GM21390 (cell line): Measurements from ENCODE around the gene CBL.
A peak's percentile ranks its signal among the peaks of the same experiment; 100 is the strongest.

Source experiments
- ATAC-seq: cut with Tn5 transposase; IDR thresholded peaks from one replicate; pipeline ENCODE4 v1.9.1; 2021; ENCODE audit not compliant: unreplicated experiment

Gene CBL

DNA sequence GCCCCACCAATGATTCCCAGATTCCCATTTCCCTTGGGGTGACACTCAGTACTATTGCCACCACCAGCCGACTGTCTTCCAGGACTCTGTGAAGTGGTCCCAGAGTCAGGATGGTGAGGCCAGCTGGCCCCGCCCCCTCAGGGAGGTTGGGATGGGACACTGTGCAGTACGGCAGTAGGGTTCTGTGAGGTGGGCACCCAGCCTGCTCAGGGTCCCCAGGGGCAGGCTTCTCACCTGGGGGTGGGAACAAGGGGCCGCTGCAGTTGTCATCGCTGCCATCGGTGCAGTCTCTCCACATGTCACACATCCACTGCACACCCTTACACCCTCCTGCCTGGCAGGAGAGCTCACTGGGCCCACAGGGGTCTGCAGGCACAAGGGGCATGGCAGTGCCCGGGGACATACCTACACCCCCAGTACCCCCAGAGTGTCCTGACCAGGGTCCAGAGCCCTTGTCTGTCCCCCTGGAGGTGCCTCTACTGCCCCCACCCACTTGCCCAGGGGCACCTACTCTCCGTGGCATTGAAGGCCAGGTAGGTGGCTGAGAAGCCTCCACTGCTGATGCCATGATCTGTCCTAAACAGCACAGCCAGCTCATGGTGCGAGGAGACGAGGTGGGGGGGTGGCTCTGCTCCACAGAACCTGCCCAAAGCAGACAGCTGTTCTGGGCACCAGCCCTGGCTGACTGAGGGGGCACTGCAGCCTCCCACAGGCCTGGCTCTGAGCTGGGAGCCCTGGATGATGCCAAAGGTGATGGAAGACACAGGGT lies 136.4 kb downstream of the CBL start:
- ATAC-seq: no peak

DNA sequence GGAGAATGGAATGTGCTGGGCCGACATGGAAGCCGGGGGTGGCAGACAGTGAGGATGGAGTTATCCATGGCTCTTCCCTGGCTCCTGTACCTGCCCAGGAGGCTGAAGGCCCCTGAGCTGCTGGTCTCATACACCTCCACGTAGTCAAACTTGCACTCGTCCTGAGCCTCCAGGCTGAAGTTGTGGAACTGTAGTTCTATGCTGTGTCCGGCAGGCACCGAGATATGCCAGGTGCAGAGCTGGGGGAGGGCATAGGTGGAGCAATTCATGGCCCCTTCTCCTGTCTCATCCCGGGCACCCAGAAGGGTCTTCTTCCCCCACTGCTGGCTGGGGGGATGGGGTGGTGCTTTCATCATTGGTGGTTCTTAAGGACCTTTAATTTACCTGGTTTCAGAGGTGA lies 137.6 kb downstream of the CBL start:
- ATAC-seq: no peak

DNA sequence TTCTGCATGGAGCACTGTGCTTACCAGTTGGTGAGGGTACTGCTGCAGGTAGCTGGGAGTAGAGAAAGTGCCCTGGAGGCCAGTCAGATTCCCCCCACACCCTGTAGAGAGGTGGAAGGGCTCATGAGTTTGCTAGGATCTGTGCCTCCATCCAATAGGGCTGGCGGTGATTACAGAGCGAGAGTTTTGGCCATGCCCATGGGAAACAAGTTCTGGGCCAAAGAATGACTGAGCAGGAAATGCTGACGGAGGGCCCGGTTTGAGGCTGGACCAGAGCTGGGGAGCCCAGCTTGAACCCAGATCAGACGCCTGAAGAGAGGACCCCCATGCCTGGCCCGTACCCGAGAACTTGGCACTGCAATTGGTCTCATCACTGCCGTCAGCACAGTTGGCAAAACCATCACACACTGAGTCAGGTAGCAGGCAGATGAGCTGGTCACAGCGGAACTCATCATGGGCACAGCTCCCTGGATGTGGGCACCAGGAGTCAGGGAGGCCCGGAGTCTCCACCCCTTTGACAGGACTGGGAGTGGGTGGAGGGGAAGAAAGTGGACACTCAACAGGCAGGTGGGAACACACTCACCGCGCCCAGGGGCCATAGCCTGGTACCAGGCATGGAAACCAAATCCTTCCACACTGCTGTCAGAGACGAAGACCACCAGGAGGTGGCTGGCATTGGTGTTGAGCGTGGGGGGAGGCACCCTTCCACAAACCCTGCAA lies 138.3 kb downstream of the CBL start:
- ATAC-seq: no peak

DNA sequence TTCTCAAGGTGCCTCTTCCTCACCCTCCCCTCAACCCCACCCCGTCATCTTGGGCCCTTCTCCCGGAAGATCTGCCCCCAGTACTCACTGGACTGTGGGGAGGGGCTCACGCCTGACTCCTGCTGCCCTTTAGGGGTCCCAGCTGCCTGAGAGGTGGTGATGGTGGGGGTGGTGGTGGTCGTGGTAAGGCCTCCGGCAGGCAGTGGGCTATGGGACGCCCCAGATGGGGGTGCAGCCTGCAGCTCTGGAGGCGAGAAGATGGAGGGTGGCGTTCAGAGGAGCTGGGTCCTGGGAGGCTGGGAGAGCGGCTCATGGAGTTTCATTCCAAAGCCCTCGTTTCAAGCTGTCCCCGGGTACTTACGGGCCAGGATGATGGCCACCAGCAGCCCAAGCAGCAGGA lies 139.5 kb downstream of the CBL start:
- ATAC-seq: no peak

DNA sequence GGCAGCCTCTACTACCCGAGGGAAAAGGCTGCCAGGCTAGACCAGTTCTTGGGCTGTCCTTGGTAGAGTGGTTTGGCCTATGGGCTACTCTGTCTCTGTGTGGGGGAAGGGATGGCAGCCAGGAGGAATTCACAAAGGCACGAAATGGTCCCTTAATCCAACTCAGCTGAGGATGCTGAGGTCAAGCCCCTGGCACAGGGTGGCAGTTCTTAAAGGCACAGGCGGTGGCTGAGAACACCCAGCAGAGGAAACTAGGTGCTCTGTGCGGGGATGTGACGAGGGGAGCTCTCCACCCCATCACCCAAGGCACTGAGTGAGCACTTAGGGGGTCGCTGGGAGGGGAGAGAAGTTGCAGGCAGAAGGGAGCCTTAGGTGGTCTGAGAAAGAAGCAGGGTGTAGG lies 140.5 kb downstream of the CBL start, which contains the start of gene MFRP:
Gene MFRP (minus strand): TSS at position 101 of the 400 bp plus-strand sequence. CDS start 192 bp downstream, outside the sequence.
- no peak for ATAC-seq

DNA sequence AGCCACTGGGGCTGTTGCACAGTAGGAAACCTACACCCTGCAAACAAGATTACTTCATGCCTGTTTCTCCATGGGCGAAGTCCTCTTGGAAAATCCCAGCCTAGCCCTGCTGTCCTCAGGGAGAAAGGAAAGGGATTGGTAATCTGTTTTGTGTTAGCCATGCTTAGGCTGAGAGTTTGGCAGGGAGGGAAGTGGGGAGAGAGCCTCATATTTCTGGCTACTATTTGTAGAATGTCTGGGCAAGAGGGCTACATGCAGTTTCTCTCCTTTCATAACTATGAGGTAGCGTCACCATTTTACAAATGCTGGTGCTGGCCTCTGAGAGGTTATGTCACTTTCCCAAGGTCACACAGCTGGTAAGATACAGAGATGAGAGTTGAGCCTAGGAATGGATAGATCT lies 141.1 kb downstream of the CBL start:
- no peak for ATAC-seq

DNA sequence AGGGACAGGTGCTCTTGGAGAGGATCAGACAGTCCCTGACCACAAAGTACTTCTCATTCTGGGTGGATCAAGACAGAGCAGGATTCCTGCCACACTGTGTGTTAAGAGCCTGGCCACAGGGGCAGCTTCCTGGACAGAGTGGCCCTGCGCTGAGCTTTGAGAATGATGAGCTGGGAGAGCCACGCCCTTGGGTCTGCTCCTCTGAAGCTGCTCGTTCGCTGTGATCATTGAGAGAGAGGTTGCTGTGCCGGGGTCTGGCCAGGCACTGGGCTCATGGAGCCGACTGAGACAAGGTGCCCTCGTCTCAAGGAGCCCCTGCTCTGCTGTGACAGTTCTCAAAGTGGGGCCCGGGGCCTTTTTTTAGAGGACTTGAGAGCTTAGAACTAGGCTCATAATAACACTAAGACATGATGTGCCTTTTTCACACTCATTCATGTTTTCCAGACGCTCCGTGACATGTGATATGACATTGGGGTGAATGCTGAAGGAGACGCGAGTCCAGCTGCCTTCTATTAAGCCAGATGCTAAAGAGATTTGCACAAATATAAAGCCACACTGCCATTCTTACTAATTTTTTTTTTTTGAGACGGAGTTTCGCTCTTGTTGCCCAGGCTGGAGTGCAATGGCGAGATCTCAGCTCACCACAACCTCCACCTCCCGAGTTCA lies 141.9 kb downstream of the CBL start:
- ATAC-seq: no peak

- ATAC-seq: no peak
Measured at GRCh38 chr11:119350302-119350701, 144.2 kb downstream of the CBL start.

DNA sequence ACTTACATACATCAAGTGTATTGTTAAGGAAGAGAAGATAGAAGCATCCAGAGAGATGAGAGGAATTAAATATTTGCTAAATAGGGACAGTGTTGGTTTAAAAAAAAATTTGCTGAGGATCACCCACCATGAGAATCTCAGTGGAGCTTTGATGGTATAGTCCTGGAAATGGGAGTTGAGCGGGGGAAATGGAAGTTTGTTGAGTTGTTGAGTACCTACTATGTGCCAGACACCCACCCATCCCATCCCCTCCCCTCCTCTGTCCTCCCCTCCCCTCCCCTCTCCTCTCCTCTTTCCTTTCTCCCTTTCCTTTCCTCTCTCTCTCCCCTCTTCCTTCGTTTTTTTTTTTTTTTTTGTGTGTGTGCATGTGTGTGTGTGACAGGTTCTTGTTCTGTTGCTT lies 145.1 kb downstream of the CBL start:
- ATAC-seq: no peak

GRCh38 chr11:119352857-119353260 lies 146.7 kb downstream of the CBL start:
- ATAC-seq: no peak

DNA sequence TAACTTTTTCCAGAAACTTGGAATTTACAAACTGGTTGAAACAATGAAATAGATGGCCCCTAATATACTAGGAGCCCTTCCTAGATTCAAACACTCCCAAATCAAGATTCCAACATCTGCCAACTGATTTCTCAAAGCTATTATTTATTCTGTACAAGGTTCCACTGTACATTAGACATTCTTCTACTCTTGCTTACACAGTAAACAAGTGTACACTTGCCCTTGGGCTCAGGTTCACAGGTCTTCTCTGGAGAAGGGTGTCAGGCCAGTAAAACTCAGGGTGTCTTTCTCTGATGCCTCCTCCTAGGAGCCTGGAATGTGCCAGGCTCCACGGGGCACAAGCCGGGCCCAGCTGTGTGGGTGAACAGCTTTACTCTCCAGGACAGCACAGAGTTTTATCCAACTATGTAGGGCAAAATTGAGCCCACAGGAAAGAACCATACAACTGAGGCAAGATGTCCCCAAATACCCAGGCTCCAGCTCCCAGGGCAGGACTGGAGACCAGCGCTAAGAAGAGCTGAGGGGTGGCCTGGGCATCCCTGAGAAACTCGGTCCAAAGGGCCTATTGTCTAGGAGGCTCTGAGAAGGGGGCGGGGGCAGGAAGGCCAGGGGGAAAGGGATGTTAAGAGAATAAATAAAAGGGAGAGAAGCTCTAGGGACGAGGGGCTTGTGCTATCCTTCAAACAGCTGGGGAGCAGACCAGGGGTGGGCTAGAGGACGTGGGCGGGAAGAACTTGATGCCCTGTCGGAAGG lies 149.1 kb downstream of the CBL start:
- ATAC-seq: no peak

DNA sequence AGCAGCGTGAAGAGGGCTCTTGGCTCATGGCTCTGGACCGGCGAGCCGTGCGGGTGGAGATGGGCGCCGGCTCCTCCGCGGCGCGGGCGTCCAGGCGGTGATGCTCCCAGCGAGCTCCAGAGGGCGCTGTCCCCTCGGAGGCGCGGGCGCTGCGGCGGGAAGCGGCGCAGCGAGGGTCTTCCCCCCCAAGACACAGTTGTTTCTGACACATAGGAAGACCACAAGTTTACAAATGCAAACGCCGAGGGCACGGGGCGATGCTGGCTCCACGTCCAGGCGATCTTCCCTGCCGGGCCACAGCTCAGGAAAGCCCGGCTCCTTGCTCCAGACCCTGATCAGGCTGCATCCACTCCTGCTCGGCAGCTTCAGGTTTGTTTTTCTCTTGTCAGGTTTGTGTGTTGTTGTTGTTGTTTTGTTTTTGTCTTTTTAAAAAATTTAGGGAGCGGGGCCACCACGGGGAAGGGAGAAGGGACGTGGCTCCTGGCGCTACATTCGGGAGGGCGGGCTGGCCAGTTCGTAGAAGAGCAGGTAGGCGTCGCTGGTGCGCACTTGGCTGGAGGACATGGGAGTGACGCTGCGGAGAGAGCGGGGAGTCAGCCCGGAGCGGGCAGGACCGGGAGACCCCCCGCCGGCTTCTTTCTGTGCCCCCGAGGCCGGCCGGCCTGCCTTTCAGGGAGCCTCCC lies 150.4 kb downstream of the CBL start:
- ATAC-seq: peak; percentile 74

GRCh38 chr11:119357074-119357473 lies 150.9 kb downstream of the CBL start:
- ATAC-seq: no peak
